Keratinocyte (primary cell): Measurements from ENCODE around the gene FBXL12. TPM values are rescaled to one million over a fixed set of nuclear protein-coding genes. Genes with fewer than 3 reads are reported as not detected.
A peak's percentile ranks its signal among the peaks of the same experiment; 100 is the strongest.

Source experiments
- DNase-seq: peaks from one replicate; pipeline ENCODE4 v3.0.0-alpha.2; 2011; ENCODE audit warnings: low read depth, missing footprints, low spot score
- FAIRE-seq: peaks from 2 replicates; lab custom pipeline; 2011; peaks lifted over from hg19 to GRCh38; lab: Jason Lieb, UNC
- H2AFZ ChIP-seq: 2 replicates; pipeline ENCODE4 v1.6.0; 2012; ENCODE audit warnings: low read length, control low read depth, inconsistent platforms; ENCODE audit not compliant: control insufficient read depth
- H3K27ac ChIP-seq: 2 replicates; pipeline ENCODE4 v1.5.1; 2011; ENCODE audit warnings: low read length; ENCODE audit not compliant: control insufficient read depth, insufficient read depth
- H3K27me3 ChIP-seq: 3 replicates; pipeline ENCODE4 v1.6.0; 2011; ENCODE audit warnings: low read length; ENCODE audit not compliant: control insufficient read depth, insufficient read depth; ENCODE audit errors: extremely low read depth
- H3K36me3 ChIP-seq, 2 experiments: 2 replicates in 1 of 2; 3 replicates in 1 of 2; pipeline ENCODE4 v1.5.1; 2011; ENCODE audit warnings: low read length in 2 of 2, mild to moderate bottlenecking in 1 of 2; ENCODE audit not compliant: control insufficient read depth in 2 of 2, insufficient read depth in 2 of 2; ENCODE audit errors: extremely low read depth in 1 of 2
- H3K4me1 ChIP-seq: 3 replicates; pipeline ENCODE4 v1.5.1; 2011; ENCODE audit warnings: low read length; ENCODE audit not compliant: control insufficient read depth, insufficient read depth; ENCODE audit errors: extremely low read depth
- H3K4me2 ChIP-seq: 3 replicates; pipeline ENCODE4 v1.6.0; 2011; ENCODE audit warnings: low read depth, low read length; ENCODE audit not compliant: control insufficient read depth, insufficient read depth; ENCODE audit errors: extremely low read depth
- H3K4me3 ChIP-seq, 3 experiments: fragments of 200-600 bp in 1 of 3; sonication (generic) in 1 of 3; 2 replicates in 2 of 3; 3 replicates in 1 of 3; pipeline ENCODE4 v1.5.1; 2011 to 2016; ENCODE audit warnings: low read length in 3 of 3, mild to moderate bottlenecking in 3 of 3, control low read depth in 2 of 3, inconsistent platforms in 1 of 3, low read depth in 1 of 3, mixed read lengths in 1 of 3, mixed run types in 1 of 3, moderate library complexity in 1 of 3; ENCODE audit not compliant: control insufficient read depth in 2 of 3, insufficient read depth in 2 of 3; ENCODE audit errors: extremely low read depth in 1 of 3
- H3K79me2 ChIP-seq: 2 replicates; pipeline ENCODE4 v1.6.0; 2012; ENCODE audit warnings: low read length; ENCODE audit not compliant: control insufficient read depth, insufficient read depth
- H3K9ac ChIP-seq: 3 replicates; pipeline ENCODE4 v1.6.0; 2011; ENCODE audit warnings: low read length; ENCODE audit not compliant: control insufficient read depth, insufficient read depth; ENCODE audit errors: extremely low read depth
- H3K9me1 ChIP-seq: 3 replicates; pipeline ENCODE4 v1.6.0; 2011; ENCODE audit warnings: low read length; ENCODE audit not compliant: control insufficient read depth, insufficient read depth; ENCODE audit errors: extremely low read depth
- H3K9me3 ChIP-seq: 2 replicates; pipeline ENCODE4 v1.5.1; 2012; ENCODE audit warnings: low read depth, low read length; ENCODE audit not compliant: control insufficient read depth
- H4K20me1 ChIP-seq: 3 replicates; pipeline ENCODE4 v1.6.0; 2011; ENCODE audit warnings: low read length; ENCODE audit not compliant: control insufficient read depth, insufficient read depth; ENCODE audit errors: extremely low read depth
- CTCF ChIP-seq, 3 experiments: IDR thresholded peaks in 1 of 3; conservative IDR thresholded peaks in 1 of 3; optimal IDR thresholded peaks in 1 of 3; 2 replicates in 2 of 3; 3 replicates in 1 of 3; pipeline versions ENCODE3 to v1.5.1; 2011; ENCODE audit warnings: low read length in 3 of 3, mild to moderate bottlenecking in 3 of 3, moderate library complexity in 2 of 3, control low read depth in 1 of 3, inconsistent platforms in 1 of 3; ENCODE audit not compliant: insufficient read depth in 2 of 3; ENCODE audit errors: extremely low read depth in 1 of 3
- EZH2 ChIP-seq: IDR thresholded peaks from one replicate; pipeline ENCODE4 v1.6.1; 2012; ENCODE audit warnings: inconsistent platforms, mild to moderate bottlenecking, low read length, moderate library complexity
- dilution Hi-C: fragments of 300-500 bp; cut with MboI; formaldehyde crosslinking; loops from one replicate; pipeline ENCODE4 v1.7.0; 2020; ENCODE audit warnings: low sequenced_read_pairs; ENCODE audit not compliant: extremely low pct_ligation_motif_present
- polyA plus RNA-seq, 5 experiments: library from polyadenylated mRNA; depleted of rRNA in 3 of 5; stranded (reverse) in 3 of 5; stranded (forward) in 1 of 5; unstranded in 1 of 5; fragments of >200 nt; gene quantifications; 1 replicate in 1 of 5; 2 replicates in 3 of 5; 3 replicates in 1 of 5; pipeline versions ENCODE4 v1.2.1 to v1.2.3, GENCODE V29; 2011 to 2012; ENCODE audit warnings: missing spikeins in 2 of 5, low read depth in 1 of 5, low replicate concordance in 1 of 5

FBXL12 gene
- polyA plus RNA-seq, 1 donor (not counting 4 experiments of a cell fraction or from before 2014, with no cell fraction given) = 12.6 TPM

- Histone ChIP-seq H3K36me3 (peaks cover 21 to 23% of the 10 kb centered on the region in 2 experiments), H3K9me1 (no peaks in the 10 kb centered on the region), H3K4me3 (no peak overlapping the region), H3K27me3 (no peaks in the 10 kb centered on the region), H3K4me1 (peaks cover 8% of the 10 kb centered on the region), H2AFZ (no peak overlapping the region), H4K20me1 (no peaks in the 10 kb centered on the region), H3K4me2 (no peak overlapping the region), H3K9me3 (no peaks in the 10 kb centered on the region), H3K79me2 (peaks cover 17% of the 10 kb centered on the region), H3K27ac (no peak overlapping the region), H3K9ac (no peak overlapping the region)
- FAIRE-seq (no peak), DNase-seq (no peak)
- TF ChIP-seq CTCF (optimal IDR thresholded peaks at IDR 0.05 in 1 of 3, IDR thresholded peaks at IDR 0.05 in 1 of 3, conservative IDR thresholded peaks at IDR 0.05 in 1 of 3; ENCODE audit: extremely low read depth in 1 of 3, insufficient read depth in 2 of 3, low read length in 3 of 3) = no peak
- TF ChIP-seq EZH2 = no peak
- dilution Hi-C loops = no loop called here
These were observed 19.4 kb upstream of the FBXL12 start for GRCh38 chr19:9838324-9838723.

- TF ChIP-seq EZH2 = no peak
- TF ChIP-seq CTCF (optimal IDR thresholded peaks at IDR 0.05 in 1 of 3, IDR thresholded peaks at IDR 0.05 in 1 of 3, conservative IDR thresholded peaks at IDR 0.05 in 1 of 3; ENCODE audit: extremely low read depth in 1 of 3, insufficient read depth in 2 of 3, low read length in 3 of 3) = peak in 1 of 3 experiments; percentile 16
- H3K4me1 ChIP-seq = peaks cover 8% of the 10 kb centered on the region
- H3K27me3 ChIP-seq = no peaks in the 10 kb centered on the region
- DNase-seq = no peak
- peaks cover 19% of the 10 kb centered on the region for H3K79me2 ChIP-seq
- no peaks in the 10 kb centered on the region for H3K9me3 ChIP-seq
- no peak for FAIRE-seq
- H4K20me1 ChIP-seq = no peaks in the 10 kb centered on the region
- H3K4me2 ChIP-seq = peak overlapping the region; percentile 99
- H3K9ac ChIP-seq = peak overlapping the region; percentile 77
- peak overlapping the region; percentile 88 to 94 (median 92) for H3K4me3 ChIP-seq
- peak overlapping the region; percentile 17 for H3K27ac ChIP-seq
- peaks cover 12 to 16% of the 10 kb centered on the region in 2 experiments for H3K36me3 ChIP-seq
- H3K9me1 ChIP-seq = no peaks in the 10 kb centered on the region
- dilution Hi-C loops = no loop called here
- H2AFZ ChIP-seq = no peak overlapping the region
These were observed 17.1 kb upstream of the FBXL12 start for GRCh38 chr19:9836021-9836420.
